ENCODE results near the gene TAB2.

The TAB2 gene, protein sequence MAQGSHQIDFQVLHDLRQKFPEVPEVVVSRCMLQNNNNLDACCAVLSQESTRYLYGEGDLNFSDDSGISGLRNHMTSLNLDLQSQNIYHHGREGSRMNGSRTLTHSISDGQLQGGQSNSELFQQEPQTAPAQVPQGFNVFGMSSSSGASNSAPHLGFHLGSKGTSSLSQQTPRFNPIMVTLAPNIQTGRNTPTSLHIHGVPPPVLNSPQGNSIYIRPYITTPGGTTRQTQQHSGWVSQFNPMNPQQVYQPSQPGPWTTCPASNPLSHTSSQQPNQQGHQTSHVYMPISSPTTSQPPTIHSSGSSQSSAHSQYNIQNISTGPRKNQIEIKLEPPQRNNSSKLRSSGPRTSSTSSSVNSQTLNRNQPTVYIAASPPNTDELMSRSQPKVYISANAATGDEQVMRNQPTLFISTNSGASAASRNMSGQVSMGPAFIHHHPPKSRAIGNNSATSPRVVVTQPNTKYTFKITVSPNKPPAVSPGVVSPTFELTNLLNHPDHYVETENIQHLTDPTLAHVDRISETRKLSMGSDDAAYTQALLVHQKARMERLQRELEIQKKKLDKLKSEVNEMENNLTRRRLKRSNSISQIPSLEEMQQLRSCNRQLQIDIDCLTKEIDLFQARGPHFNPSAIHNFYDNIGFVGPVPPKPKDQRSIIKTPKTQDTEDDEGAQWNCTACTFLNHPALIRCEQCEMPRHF

DNA sequence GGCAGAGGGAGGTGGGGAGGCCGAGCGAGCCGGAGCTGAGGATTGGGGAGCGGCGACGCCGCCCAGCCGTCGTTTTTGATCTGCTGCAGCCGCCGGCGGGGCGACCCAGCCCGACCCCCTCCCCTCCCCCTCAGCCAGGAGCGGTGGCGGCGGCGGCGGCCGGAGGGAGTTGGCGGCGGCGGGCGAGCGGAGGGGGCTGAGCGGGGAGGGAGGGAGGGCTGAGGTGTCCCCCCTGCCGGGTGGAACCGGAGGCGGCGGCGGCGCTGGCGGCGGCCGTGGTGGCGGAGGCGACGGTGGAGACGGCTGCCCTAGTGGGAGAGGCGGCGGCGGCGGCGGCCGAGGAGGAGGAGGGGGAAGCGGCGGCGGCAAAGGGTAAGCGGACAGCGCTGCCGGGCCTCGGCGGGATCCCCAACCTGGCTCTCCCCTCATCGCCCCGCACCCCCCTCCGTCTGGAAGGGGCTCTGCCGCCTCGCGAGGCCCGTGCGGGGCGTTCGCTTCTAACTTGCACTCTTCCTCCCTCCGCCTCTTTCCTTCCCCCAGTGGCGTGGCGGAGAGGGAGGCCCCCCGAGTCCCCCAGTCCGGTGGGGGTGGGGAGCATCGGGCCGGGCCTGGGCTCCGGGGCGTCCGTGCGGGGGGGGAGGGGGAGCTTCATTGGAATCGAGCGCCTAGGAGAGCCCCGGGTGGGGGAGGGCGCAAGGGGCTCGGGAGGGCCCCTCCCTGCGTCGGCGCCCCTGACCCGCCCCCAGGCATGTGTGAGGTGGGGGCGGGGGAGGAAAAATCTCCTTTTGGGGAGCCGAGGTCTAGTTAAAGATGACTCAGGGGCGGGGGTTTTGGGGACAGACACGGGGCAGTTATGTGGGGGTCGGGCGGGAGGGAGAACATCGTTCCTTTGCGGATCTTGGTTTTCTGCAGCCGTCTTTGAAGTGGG lies at the start of gene TAB2:
Gene TAB2, plus strand, starts transcription at position 69 of the 928 bp plus-strand sequence. CDS start 52,286 bp downstream, outside the sequence.
- DNase-seq, result peak; percentile 86

DNA sequence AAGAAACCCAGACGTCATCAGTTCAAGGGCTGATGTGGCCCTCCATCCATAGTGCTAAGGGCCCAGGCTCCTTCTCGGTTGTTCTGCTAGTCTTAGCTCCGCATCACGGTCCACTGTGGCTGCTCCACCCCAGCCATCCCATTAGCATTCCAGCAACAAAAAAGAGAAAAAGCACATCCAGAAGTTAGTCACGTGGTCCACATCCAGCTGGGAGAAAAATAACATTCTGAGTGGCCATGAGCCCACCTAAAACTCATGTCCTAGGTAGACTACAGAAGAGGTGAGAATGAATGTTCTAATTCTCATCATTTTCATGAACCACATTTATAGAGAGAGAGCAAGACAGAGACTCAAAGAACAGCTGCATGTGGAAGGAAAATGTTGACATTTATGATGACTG lies 49.4 kb upstream of the TAB2 start:
- no peak for DNase-seq

DNA sequence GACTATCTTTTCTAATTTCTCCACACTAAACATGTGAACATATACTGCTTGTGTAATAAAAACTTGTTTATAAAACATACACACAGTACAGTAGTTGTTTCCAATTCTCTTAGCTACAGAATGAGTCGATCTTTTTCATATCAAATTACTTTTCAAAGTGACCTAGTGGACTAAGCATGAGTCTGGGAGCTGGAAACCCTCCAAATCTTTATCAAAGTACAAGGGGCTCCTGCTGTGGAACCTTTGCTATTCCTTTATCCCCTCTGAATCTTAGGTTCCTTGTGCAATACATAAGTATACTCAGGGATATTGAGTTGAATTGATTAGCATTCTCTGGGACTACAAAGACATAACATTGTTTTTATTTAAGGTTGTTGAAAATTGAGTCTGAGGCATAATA lies 48.7 kb upstream of the TAB2 start:
- no peak for DNase-seq

DNA sequence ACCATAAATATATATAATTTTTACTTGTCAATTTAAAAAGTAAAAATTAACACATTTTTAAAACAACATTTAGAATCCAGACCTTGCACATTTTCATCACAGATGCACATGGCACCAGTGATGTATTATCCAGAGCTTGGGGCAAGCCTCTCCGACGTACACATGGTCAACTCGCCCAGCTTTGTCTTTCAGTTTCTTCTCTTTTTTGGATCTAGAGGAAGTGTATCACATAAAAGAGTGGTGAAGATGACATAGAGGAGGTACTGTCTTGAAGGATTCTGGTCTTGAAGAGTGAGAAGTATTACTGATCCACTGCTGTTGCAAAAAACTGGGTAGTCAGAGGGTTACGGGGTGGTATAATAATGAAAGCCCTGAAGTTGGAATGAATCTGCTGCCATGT lies 46.9 kb upstream of the TAB2 start:
- no peak for DNase-seq

DNA sequence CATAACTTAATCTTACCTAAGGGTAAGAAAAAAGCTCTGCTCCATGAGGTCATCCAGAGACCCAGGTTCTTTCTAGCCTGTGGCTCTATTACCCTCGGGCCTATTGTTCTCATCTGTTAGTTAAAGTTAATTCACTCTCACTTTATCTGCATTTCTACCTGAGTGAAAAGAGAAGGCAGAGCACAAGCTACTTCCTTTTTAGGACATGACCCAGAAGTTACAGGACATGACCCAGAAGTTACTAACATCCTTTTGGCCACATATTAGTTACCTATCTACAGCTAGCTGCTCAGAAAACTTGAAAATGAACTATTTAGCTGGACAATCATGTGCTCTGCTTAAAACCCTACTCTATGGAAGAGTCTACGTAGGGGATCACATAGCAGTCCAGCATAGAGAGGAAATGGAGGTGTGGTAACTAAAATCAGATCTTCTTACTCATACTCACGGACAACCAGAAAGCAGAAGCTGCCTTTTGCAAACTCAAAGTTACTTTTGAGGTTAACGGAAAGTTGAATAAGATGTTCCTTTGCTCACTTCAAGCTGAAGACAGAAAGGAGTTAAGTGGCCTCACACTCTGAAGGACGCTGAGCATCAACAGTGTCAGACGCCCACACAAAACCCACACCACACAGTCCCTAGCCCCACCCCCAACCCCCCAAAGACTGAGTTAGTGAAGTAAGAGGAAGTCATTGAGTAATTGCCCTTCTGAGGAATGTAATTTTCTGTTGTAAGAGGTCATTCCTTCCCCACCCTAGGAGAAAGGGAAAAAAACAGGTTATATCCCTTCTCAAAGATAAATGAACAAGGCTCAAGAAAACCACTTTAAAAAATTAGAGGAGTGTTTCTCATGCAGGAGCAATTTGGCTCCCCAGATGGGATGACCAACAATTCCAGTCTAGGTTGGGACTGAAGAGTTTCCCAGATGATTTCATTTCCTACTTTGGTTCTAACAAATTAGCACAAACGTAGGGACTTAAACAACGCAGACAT lies 45.9 kb upstream of the TAB2 start:
- DNase-seq, result peak; percentile 70

DNA sequence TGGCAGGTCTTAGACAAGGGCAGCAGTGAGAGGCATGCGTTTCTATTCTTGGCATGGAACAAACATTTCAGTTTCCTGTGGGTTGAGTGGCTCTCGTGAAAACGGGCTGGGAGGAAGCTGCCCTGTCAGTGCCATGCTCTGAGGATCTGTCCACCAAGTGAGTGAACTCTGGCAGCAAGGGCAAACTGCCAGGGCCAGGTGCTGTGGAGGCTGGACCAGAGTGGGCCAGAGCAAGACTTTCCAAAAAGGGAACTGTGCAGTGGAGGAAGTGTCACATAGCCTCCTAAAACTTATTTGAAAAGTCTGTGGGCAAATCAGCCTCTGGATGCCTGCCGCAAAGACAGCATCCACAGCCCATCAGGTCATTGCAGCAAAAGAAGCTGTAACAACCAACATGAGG lies 44.2 kb upstream of the TAB2 start:
- DNase-seq, result no peak

DNA sequence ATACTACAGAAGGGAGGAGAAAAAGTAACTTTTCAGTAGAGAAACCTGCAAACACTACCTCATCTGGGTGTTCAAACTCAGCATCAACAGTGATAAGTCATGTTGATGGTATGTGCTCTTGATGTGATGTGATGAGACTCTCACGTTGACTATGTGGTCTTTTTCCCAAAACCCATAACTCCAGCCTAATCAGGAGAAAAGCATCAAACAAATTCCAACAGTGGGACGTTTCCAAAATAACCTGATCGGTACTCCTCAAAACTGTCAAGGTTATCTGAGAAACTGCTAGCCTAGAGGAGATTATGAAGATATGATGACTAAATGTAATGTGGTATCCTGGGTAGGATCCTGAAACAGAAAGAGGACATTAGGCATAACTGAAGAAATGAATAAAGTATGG lies 41.9 kb upstream of the TAB2 start:
- no peak for DNase-seq

DNA sequence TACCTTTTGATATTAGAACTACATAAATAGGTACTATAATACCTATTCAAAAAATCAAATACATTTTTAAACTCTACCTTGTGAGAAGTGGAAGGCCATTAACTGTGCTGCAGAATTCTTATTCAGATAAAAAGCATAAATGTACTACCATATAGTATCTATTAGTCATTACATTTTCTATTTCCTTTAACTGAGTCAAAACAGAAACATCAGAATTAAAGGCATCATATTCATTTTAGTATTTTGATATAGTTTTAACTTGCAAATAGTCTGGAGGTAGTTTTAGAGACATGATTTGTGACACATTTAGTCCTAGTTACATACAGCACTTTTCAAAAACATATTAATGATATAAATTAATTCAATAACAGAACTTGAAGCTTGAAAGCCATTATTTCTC lies 39.9 kb upstream of the TAB2 start:
- no peak for DNase-seq

DNA sequence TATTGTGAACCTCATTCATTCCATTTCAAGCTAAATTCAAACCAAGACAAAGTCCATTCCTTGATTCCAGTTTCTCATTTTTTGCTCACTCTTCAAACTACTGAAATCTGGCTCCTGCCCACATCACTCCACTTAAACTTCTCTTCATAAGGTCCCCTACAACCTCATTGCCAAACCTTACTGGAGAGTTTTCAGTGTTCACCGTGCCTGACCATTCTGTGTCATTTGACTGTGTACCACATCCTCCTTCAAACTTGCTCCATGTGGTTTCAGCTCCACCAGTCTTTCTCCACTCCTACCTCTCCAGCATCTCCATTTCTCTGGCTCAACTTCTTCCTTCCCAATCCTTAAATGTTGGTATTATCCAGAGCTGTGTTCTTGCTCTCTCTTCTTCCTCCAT lies 38.5 kb upstream of the TAB2 start:
- no peak for DNase-seq

DNA sequence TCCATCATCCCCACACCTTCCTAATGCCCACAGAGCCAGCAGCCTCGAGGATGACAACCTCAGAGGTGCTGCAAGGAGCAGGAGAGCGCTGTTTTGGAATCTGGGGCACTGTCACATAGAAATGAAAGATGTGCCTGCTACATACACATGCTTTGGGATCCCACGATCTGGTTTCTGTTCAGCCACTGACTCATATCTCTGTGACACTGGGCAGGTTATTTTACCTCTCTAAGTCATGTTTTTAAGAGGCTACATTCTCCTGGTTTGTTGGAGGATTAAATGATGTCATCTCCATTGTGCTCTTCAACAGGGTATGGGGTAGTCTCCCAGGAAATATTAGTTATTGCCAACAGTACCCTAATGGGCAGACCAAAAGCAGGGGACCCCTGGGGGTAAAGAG lies 32.6 kb upstream of the TAB2 start:
- no peak for DNase-seq

DNA sequence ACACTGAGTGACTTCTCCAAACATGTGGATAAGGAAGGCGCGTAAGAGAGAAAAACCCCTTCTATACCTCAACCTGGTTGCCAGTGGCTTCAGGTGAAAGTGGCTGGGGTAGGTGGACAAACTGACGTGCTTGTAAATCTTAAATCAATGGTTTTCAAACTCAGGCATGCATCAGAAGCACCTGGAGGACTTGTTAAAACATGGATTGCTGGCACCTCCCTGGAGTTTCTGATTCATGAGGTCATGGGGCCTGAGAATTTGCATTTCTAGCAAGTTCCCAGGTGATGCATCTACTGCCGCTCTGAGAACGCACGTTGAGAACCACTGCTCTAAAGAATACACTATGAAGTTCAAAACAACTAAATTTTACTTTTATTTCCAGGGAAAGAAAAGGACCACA lies 31.9 kb upstream of the TAB2 start:
- no peak for DNase-seq

DNA sequence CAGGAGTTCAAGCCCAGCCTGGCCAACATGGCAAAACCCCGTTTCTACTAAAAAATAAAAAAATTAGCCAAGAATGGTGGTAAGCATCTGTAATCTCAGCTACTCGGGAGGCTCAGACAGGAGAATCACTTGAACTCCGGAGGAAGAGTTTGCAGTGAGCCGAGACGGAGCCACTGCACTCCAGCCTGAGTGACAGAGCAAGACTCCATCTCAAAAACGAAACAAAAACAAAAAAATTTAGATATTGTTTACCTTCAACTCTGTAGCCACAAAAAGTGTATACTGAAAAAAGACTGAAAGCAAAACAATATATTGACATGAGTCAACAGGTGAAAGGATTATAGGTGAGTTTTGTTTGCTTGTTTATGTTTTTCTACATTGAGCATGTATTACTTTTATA lies 30.6 kb upstream of the TAB2 start:
- DNase-seq, result no peak

DNA sequence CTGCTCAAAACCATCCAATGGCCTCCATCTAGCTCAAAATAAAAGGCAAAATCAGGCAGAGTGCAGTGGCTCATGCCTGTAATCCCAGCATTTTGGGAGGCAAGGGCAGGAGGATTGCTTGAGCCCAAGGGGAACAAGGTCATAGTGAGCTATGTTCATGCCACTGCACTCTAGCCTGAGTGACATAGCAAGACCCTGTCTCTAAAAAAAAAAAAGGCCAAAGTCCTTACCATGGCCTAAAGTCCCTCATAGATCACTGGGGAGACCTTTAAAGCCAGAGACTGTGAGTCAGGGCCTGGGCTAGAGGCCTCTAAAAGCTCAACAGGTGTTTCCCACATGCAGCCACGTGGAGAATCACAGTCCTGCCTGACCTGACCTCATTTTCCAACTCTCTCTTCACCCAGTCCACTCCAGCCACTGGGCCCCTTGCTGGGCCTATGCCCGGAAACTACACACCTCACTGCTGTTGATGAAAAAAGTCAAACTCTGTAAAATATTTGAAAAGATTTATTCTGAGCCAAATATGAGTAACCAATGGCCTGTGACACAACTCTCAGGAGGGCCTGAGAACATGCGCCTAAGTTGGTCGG lies 28.2 kb upstream of the TAB2 start:
- no peak for DNase-seq

DNA sequence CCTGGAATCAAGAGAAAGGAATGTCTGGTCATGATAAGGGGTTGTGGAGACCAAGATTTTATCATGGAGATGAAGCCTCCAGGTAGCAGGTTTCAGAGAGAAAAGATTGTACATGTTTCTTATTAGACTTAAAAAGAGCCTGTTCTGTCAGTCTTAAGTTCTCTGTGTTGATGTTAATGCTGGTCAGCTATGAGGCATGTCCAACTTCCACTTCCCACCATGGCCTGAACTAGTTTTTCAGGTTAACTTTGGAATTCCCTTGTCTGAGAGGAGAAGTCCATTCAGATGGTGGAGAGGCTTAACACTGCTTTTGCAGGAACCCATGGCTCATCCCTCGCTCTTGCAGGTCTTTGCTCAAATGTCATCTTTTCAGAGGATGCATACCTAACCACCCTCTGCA lies 27.5 kb upstream of the TAB2 start:
- no peak for DNase-seq

DNA sequence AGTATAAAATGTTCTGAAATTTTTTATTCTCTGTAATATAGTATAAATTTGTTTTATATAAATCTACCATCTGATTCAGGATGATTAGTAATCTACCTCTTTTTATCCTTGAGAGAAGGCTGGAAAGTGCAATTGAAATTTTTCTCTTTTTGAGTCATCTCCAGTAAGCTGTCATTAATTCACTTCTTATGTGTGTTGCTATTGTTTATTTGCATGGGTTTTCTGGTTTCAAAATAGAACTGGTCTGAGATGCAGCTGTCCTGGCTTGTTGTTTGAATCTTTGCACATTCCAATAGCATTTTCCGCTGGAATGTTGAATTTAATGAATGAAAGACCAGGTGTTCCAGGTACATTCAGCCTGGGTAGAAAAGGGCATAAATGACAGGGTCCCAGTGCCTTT lies 24.3 kb upstream of the TAB2 start:
- DNase-seq, result no peak

DNA sequence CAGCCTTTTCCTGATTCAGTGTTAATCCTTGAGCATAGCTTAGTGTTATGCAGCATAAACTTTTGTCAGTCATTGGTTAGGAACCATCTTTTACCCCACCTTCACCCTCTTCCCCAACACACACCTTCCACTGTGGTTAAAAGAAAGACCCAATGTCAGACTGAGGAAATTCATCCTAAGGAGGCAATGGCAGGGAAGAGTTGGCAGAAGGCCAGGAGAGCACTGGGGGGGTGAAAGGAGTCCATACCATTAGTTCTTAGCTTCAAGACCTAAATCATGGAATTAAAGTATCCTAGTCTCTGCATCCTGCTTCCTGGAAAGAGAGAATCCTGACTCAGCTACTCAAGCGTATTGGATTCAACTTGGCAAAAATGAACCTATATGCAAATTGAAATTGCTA lies 16.9 kb upstream of the TAB2 start:
- DNase-seq, result no peak

DNA sequence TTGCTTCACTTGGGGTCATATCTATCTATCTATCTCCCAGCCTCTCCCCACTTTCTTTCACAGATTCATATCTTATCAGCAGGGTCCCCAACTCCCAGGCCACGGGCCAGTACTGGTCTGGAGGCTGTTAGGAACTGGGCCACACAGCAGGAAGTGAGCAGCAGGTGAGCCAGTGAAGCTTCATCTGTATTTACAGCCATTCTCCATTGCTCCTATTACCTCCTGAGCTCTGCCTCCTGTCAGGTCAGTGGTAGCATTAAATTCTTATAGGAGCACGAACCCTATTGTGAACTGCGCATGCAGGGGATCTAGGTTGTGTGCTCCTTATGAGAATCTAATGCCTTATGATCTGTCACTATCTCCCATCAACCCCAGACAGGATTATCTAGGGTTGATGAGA lies 14.8 kb upstream of the TAB2 start:
- no peak for DNase-seq

DNA sequence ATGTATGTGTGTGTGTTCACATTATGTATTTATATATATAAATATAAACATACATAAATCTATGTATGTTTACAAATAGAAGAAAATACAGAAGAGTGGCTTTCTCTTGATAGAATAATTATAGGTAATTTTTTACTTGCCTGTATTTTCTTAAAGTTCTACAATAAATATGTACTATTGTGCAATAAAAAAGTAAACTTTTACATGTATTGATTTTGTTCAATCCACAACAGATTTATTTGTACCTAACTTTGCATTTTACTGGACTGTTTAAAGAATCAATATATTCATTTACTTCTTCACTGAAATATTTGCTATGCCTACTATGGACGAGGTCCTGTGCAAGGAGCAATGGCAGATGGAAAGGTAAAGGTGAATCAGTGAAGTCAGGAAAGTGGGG lies 14.0 kb upstream of the TAB2 start:
- DNase-seq, result no peak

DNA sequence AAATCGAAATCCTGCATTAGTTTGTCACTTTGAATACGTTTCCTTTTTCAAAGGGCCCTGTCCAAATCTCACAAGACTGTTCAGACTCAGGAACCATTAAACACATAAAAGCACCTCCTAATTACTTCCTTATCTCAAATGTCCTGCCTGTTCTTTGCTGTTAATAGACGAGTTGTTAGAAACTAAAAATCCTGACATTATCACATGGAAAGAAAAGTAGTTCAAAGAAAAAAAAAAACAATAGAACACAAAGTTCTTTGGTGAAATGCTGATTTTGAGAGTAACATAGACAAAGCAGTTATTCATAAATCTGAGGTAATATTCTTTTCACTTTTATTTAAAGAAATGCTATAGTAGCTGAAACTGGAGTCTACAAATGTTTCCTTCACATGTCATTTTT lies 12.1 kb upstream of the TAB2 start:
- DNase-seq, result no peak

DNA sequence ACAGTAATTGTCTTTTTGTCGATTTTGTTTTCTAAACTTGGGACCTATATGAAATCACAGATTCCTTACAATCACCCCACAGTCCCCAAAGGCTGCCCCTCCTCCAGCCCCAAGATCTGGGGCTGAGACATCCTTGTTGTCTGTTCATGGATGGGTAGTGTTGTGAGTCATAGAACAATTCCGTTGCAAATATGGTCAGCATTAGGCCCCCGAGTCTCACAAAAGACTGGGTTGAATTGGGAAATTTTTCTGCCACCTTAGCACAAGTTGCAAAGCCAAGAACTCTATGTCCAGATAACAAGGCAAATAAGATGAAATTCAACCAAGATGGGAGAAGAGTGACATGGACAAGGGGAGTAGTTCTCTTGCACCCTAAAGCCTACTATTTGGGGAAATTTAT lies 10.5 kb upstream of the TAB2 start:
- no peak for DNase-seq

DNA sequence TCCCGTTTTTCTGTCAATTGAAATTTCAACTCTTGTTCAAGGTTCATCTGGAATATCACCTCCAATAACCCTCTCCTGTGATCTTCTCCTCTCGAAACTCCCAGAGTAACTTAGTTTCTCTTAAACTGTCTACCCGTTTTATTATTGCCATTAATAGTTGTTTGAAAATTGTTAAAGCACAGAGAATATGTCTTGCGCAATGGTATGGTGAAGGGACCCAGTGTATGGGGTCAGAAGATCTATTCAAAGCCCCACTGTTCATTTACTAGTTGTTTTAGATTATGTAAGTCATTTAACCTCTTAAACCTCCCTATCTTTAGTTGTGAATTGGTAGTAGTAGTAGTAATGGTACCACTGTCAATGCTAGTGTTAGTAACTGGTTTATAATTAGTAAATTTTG lies 6.2 kb upstream of the TAB2 start:
- DNase-seq, result no peak

DNA sequence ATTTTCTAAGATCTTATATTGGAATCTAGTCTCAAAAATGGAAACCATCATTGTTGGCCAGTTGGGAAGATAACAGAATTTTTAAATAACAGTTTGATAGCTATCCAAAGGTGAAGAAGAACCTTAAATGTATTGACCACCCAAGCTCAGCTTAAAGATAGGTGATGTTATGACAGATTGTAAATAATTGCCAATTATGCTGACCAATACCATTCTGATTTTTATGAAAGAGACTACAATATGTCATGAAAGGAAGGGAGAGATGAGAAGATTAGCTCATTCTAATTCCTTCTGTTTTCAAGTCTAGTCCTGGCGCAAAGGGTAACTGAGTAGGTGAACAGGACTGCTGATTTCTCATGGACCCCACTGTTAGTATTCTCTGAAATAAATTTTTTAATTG lies 5.7 kb upstream of the TAB2 start:
- no peak for DNase-seq

Measured in activated CD8-positive, alpha-beta memory T cell treated with anti-CD3 and anti-CD28 coated beads, Interleukin-2, amount 50 U/mL, for 48 hours (primary cell).